ENCODE data around the gene SLX9. TPM values are rescaled to one million over a fixed set of nuclear protein-coding genes. Genes with fewer than 3 reads are reported as not detected.

SLX9 gene
- polyA plus RNA-seq, 1 donor (not counting 4 experiments of a cell fraction or from before 2014, with no cell fraction given): 21.8 TPM

GRCh38 chr21:44911068-44911383, 28.8 kb upstream of the SLX9 start:
- no peak overlapping the region for H3K27ac ChIP-seq (ENCODE audit: control insufficient read depth, insufficient read depth, low read length)
- H3K9me1 ChIP-seq (ENCODE audit: control insufficient read depth, extremely low read depth, insufficient read depth, low read length): no peaks in the 10 kb centered on the region
- H3K36me3 ChIP-seq (ENCODE audit: control insufficient read depth in 2 of 2, extremely low read depth in 1 of 2, insufficient read depth in 2 of 2, low read length in 2 of 2): no peaks in the 10 kb centered on the region
- FAIRE-seq (no peak), DNase-seq (ENCODE audit: low read depth, low spot score) (no peak)
- dilution Hi-C loops (cut with MboI; ENCODE audit: extremely low pct_ligation_motif_present, low sequenced_read_pairs): no loop called here
- H4K20me1 ChIP-seq (ENCODE audit: control insufficient read depth, extremely low read depth, insufficient read depth, low read length): no peaks in the 10 kb centered on the region
- H3K4me1 ChIP-seq (ENCODE audit: control insufficient read depth, extremely low read depth, insufficient read depth, low read length): peaks cover 24% of the 10 kb centered on the region
- no peak overlapping the region for H3K4me3 ChIP-seq (ENCODE audit: control insufficient read depth in 2 of 3, extremely low read depth in 1 of 3, insufficient read depth in 2 of 3, low read depth in 1 of 3, low read length in 3 of 3)
- no peak overlapping the region for H2AFZ ChIP-seq (ENCODE audit: control insufficient read depth, low read length)
- H3K27me3 ChIP-seq (ENCODE audit: control insufficient read depth, extremely low read depth, insufficient read depth, low read length): peaks cover 29% of the 10 kb centered on the region
- H3K9ac ChIP-seq (ENCODE audit: control insufficient read depth, extremely low read depth, insufficient read depth, low read length): peak overlapping the region; percentile 6
- no peaks in the 10 kb centered on the region for H3K9me3 ChIP-seq (ENCODE audit: control insufficient read depth, low read depth, low read length)
- no peaks in the 10 kb centered on the region for H3K79me2 ChIP-seq (ENCODE audit: control insufficient read depth, insufficient read depth, low read length)
- H3K4me2 ChIP-seq (ENCODE audit: control insufficient read depth, extremely low read depth, insufficient read depth, low read depth, low read length): peak overlapping the region; percentile 46
- TF ChIP-seq EZH2 (IDR thresholded peaks at IDR 0.05; ENCODE audit: low read length) (no peak), CTCF (optimal IDR thresholded peaks at IDR 0.05 in 1 of 3, IDR thresholded peaks at IDR 0.05 in 1 of 3, conservative IDR thresholded peaks at IDR 0.05 in 1 of 3; ENCODE audit: extremely low read depth in 1 of 3, insufficient read depth in 2 of 3, low read length in 3 of 3) (no peak)

- peak overlapping the region; percentile 41 for H2AFZ ChIP-seq (ENCODE audit: control insufficient read depth, low read length)
- no peaks in the 10 kb centered on the region for H3K9me1 ChIP-seq (ENCODE audit: control insufficient read depth, extremely low read depth, insufficient read depth, low read length)
- H3K4me1 ChIP-seq (ENCODE audit: control insufficient read depth, extremely low read depth, insufficient read depth, low read length): peaks cover 29% of the 10 kb centered on the region
- dilution Hi-C loops (cut with MboI; ENCODE audit: extremely low pct_ligation_motif_present, low sequenced_read_pairs): no loop called here
- no peak overlapping the region for H3K27ac ChIP-seq (ENCODE audit: control insufficient read depth, insufficient read depth, low read length)
- H3K36me3 ChIP-seq (ENCODE audit: control insufficient read depth in 2 of 2, extremely low read depth in 1 of 2, insufficient read depth in 2 of 2, low read length in 2 of 2): no peaks in the 10 kb centered on the region
- H3K4me2 ChIP-seq (ENCODE audit: control insufficient read depth, extremely low read depth, insufficient read depth, low read depth, low read length): peak overlapping the region; percentile 46
- H3K9ac ChIP-seq (ENCODE audit: control insufficient read depth, extremely low read depth, insufficient read depth, low read length): peak overlapping the region; percentile 6
- no peaks in the 10 kb centered on the region for H4K20me1 ChIP-seq (ENCODE audit: control insufficient read depth, extremely low read depth, insufficient read depth, low read length)
- DNase-seq (ENCODE audit: low read depth, low spot score): no peak
- no peaks in the 10 kb centered on the region for H3K9me3 ChIP-seq (ENCODE audit: control insufficient read depth, low read depth, low read length)
- no peak overlapping the region for H3K4me3 ChIP-seq (ENCODE audit: control insufficient read depth in 2 of 3, extremely low read depth in 1 of 3, insufficient read depth in 2 of 3, low read depth in 1 of 3, low read length in 3 of 3)
- H3K79me2 ChIP-seq (ENCODE audit: control insufficient read depth, insufficient read depth, low read length): no peaks in the 10 kb centered on the region
- FAIRE-seq: peak; percentile 65
- TF ChIP-seq CTCF (optimal IDR thresholded peaks at IDR 0.05 in 1 of 3, IDR thresholded peaks at IDR 0.05 in 1 of 3, conservative IDR thresholded peaks at IDR 0.05 in 1 of 3; ENCODE audit: extremely low read depth in 1 of 3, insufficient read depth in 2 of 3, low read length in 3 of 3) (peak; percentile 72 to 93 (median 89)), EZH2 (IDR thresholded peaks at IDR 0.05; ENCODE audit: low read length) (no peak)
- H3K27me3 ChIP-seq (ENCODE audit: control insufficient read depth, extremely low read depth, insufficient read depth, low read length): peaks cover 24% of the 10 kb centered on the region
These were observed 28.3 kb upstream of the SLX9 start for GRCh38 chr21:44911384-44912157.

Measured in keratinocyte (primary cell).